Endothelial cell of umbilical vein (primary cell): ENCODE measurements around the gene DYNC1H1. TPM values are rescaled to one million over a fixed set of nuclear protein-coding genes. Genes with fewer than 3 reads are reported as not detected.

Experiments used
- BruUV-seq: library from RNA; stranded (reverse); fragments of 400-500 nt; replicated peaks from 2 replicates; lab custom pipeline; 2021; lab: Mats Ljungman, UMichigan
- CTCF ChIA-PET: fragments of 300-600, 350-600 bp; sonication (Branson Sonifier 250); formaldehyde crosslinking; loops from one replicate; lab custom pipeline; 2021; ENCODE audit warnings: antibody characterized with exemption, inconsistent platforms; lab: Charles Lee
- POLR2A ChIA-PET: fragments of 300-600, 350-600 bp; sonication (Branson Sonifier 250); formaldehyde crosslinking; loops from one replicate; lab custom pipeline; 2021; ENCODE audit warnings: antibody characterized with exemption, inconsistent platforms; lab: Charles Lee
- DNase-seq: peaks from one replicate; pipeline ENCODE4 v3.0.0-alpha.2; 2011; ENCODE audit warnings: low read depth, low spot score
- FAIRE-seq: peaks from 2 replicates; lab custom pipeline; 2011; peaks lifted over from hg19 to GRCh38; lab: Jason Lieb, UNC
- H2AFZ ChIP-seq: 2 replicates; pipeline ENCODE4 v1.6.0; 2012; ENCODE audit warnings: low read depth, low read length, control low read depth, inconsistent platforms
- H3K27ac ChIP-seq: 2 replicates; pipeline ENCODE4 v1.5.1; 2011; ENCODE audit warnings: low read depth, mild to moderate bottlenecking, control low read depth, low read length, moderate library complexity; ENCODE audit not compliant: insufficient read depth
- H3K27me3 ChIP-seq, 2 experiments: 2 replicates each; pipeline versions ENCODE4 v1.6.0 to v1.6.1; 2011; ENCODE audit warnings: low read length in 2 of 2, mixed read lengths in 1 of 2; ENCODE audit not compliant: control insufficient read depth in 2 of 2, insufficient read depth in 2 of 2
- H3K36me3 ChIP-seq, 2 experiments: 2 replicates in 1 of 2; 3 replicates in 1 of 2; pipeline ENCODE4 v1.5.1; 2011; ENCODE audit warnings: low read length in 2 of 2, mild to moderate bottlenecking in 1 of 2, moderate library complexity in 1 of 2; ENCODE audit not compliant: control insufficient read depth in 2 of 2, insufficient read depth in 2 of 2; ENCODE audit errors: extremely low read depth in 1 of 2
- H3K4me1 ChIP-seq: 3 replicates; pipeline ENCODE4 v1.5.1; 2011; ENCODE audit warnings: mild to moderate bottlenecking, low read length; ENCODE audit not compliant: control insufficient read depth, insufficient read depth; ENCODE audit errors: extremely low read depth
- H3K4me2 ChIP-seq: 2 replicates; pipeline ENCODE4 v1.6.1; 2011; ENCODE audit warnings: low read length, control low read depth, mixed read lengths; ENCODE audit not compliant: insufficient read depth
- H3K4me3 ChIP-seq, 3 experiments: fragments of 200-600 bp in 1 of 3; sonication (generic), shearing (Covaris generic) in 1 of 3; replicated peaks in 1 of 3; 2 replicates each; pipeline ENCODE4 v1.5.1; 2011 to 2016; ENCODE audit warnings: control low read depth in 3 of 3, low read length in 3 of 3, mild to moderate bottlenecking in 2 of 3, inconsistent platforms in 1 of 3, low read depth in 1 of 3, moderate library complexity in 1 of 3; ENCODE audit not compliant: insufficient read depth in 1 of 3
- H3K79me2 ChIP-seq: 2 replicates; pipeline ENCODE4 v1.6.0; 2012; ENCODE audit warnings: low read length, inconsistent platforms; ENCODE audit not compliant: control insufficient read depth, insufficient read depth
- H3K9ac ChIP-seq: replicated peaks from 2 replicates; pipeline ENCODE3; 2011; ENCODE audit warnings: low read length, control low read depth; ENCODE audit not compliant: insufficient read depth; ENCODE audit errors: extremely low read depth
- H3K9me1 ChIP-seq: replicated peaks from 3 replicates; pipeline ENCODE4 v1.6.0; 2011; ENCODE audit warnings: mild to moderate bottlenecking, low read length; ENCODE audit not compliant: control insufficient read depth, insufficient read depth; ENCODE audit errors: extremely low read depth
- H3K9me3 ChIP-seq: replicated peaks from 2 replicates; pipeline ENCODE4 v1.5.1; 2012; ENCODE audit warnings: low read length, inconsistent platforms; ENCODE audit not compliant: control insufficient read depth, insufficient read depth
- H4K20me1 ChIP-seq: replicated peaks from 2 replicates; pipeline ENCODE3; 2011; ENCODE audit warnings: mild to moderate bottlenecking, low read length; ENCODE audit not compliant: control insufficient read depth, insufficient read depth; ENCODE audit errors: extremely low read depth
- CTCF ChIP-seq, 2 donors: IDR thresholded peaks; 1 replicate in 1 of 2; 2 replicates in 1 of 2; pipeline ENCODE4 v1.5.1; 2011; ENCODE audit warnings: low read length in 2 of 2, mild to moderate bottlenecking in 2 of 2, moderate library complexity in 2 of 2, control low read depth in 1 of 2, inconsistent platforms in 1 of 2, low read depth in 1 of 2; ENCODE audit not compliant: insufficient read depth in 1 of 2; ENCODE audit errors: extremely low read depth in 1 of 2
- POLR2A ChIP-seq: IDR thresholded peaks from 2 replicates; pipeline ENCODE4 v1.6.1; 2012; ENCODE audit warnings: low read depth, mild to moderate bottlenecking, control low read depth, low read length
- POLR2AphosphoS5 ChIP-seq: IDR thresholded peaks from 2 replicates; pipeline ENCODE4 v1.6.1; 2012; ENCODE audit warnings: low read depth, mild to moderate bottlenecking, control low read depth, low read length, moderate library complexity; ENCODE audit not compliant: insufficient read depth
- dilution Hi-C: fragments of 300-500 bp; cut with MboI; formaldehyde crosslinking; loops from one replicate; pipeline ENCODE4 v1.15.0; 2019; ENCODE audit warnings: low sequenced_read_pairs; ENCODE audit not compliant: extremely low pct_ligation_motif_present
- intact Hi-C: fragments of 100-400 bp; cut with micrococcal nuclease; formaldehyde crosslinking; loops from one replicate; pipeline ENCODE4 v1.10.0; 2022
- polyA plus RNA-seq, 4 experiments: library from polyadenylated mRNA; depleted of rRNA in 3 of 4; stranded (reverse) in 3 of 4; unstranded in 1 of 4; fragments of >200 nt; gene quantifications; 2 replicates each; pipeline versions ENCODE4 v1.2.1 to v1.2.3, GENCODE V29; 2011 to 2012; ENCODE audit warnings: missing spikeins in 1 of 4
- total RNA-seq: library from RNA; stranded (reverse); gene quantifications from 2 replicates; pipeline ENCODE4 v1.2.3, GENCODE V29; 2021
- TF ChIP-seq, protein P1 (sequence below): IDR thresholded peaks from 2 replicates; pipeline ENCODE4 v1.6.1; 2011; ENCODE audit not compliant: insufficient read depth, insufficient read length

The DYNC1H1 gene
- total and polyA plus RNA-seq, 2 donors (not counting 3 experiments of a cell fraction or from before 2014, with no cell fraction given), result 254 to 648 TPM

DNA sequence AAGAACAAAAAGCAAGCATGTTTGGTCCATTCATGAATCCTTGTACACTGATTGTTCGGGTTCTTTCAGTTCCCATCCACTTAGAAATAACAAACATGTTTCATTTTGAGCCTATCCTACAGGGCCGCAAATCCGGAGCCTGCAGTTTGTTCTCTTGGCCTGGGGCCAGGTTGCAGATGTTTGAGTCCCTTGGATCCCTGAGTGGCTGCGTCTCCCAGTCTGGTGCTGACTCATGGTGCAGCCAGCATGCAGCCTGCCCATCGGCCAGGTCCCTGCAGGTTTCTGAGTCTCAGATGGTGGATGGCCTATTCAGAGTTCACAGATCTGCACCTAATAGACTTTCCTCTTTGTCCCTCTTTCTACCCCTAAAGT lies 1.9 kb upstream of the DYNC1H1 start:
- POLR2A ChIA-PET, result no interaction called here
- dilution Hi-C loops (no loop called here), intact Hi-C loops (loop anchor here (5.0 kb wide), 1 partner anchor 125 kb away; the partner anchor contains the start of gene HSP90AA1)
- peaks cover 14% of the 10 kb centered on the region for H3K4me1 ChIP-seq
- H4K20me1 ChIP-seq, result no peaks in the 10 kb centered on the region
- CTCF ChIA-PET, result interaction anchor here (1.3 to 1.5 kb wide), 4 partner anchors 14 to 191 kb away, joined by 3 to 6 read pairs (median 5); no protein-coding TSS in a partner anchor
- FAIRE-seq (no peak), DNase-seq (no peak)
- H3K27ac ChIP-seq, result no peak overlapping the region
- BruUV-seq, result no TSS peak
- no peak overlapping the region for H3K4me2 ChIP-seq
- H3K9me1 ChIP-seq, result no peaks in the 10 kb centered on the region
- H3K9ac ChIP-seq, result no peak overlapping the region
- no peaks in the 10 kb centered on the region for H3K36me3 ChIP-seq
- H3K9me3 ChIP-seq, result no peaks in the 10 kb centered on the region
- no peak for TF ChIP-seq POLR2AphosphoS5
- TF ChIP-seq, protein P1, sequence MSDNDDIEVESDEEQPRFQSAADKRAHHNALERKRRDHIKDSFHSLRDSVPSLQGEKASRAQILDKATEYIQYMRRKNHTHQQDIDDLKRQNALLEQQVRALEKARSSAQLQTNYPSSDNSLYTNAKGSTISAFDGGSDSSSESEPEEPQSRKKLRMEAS, result no peak
- no peak for TF ChIP-seq CTCF (IDR thresholded peaks at IDR 0.05; ENCODE audit: extremely low read depth in 1 of 2, insufficient read depth in 1 of 2, low read depth in 1 of 2, low read length in 2 of 2)
- H2AFZ ChIP-seq, result no peak overlapping the region
- H3K79me2 ChIP-seq, result peaks cover 31% of the 10 kb centered on the region
- H3K4me3 ChIP-seq, result no peak overlapping the region
- no peaks in the 10 kb centered on the region for H3K27me3 ChIP-seq

DNA sequence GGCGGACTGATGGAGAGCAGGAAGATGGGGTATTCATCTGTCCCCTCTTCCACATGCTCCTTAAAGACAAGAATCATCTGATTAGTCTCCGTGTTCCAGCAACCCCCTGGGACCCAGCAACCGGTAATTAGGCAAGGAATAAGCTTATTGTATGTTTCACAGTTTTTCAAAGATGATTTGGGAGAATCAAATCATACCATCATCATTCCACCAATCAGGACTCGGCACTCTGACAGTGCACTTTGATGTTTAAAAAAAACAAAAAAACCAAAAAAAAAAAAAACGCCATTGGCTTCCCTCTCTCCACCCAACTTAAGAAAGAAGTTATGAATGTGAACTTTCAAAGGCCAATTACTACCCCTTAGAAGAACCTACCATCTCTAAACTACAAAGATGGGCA lies 1.3 kb upstream of the DYNC1H1 start:
- DNase-seq (no peak), FAIRE-seq (no peak)
- H2AFZ ChIP-seq, result no peak overlapping the region
- dilution Hi-C loops, result no loop called here
- POLR2A ChIA-PET, result no interaction called here
- H3K4me1 ChIP-seq, result peaks cover 14% of the 10 kb centered on the region
- no peaks in the 10 kb centered on the region for H3K36me3 ChIP-seq
- intact Hi-C loops, result loop anchor here (5.0 kb wide), 1 partner anchor 124 kb away; the partner anchor contains the start of gene HSP90AA1
- no peaks in the 10 kb centered on the region for H3K9me3 ChIP-seq
- no TSS peak for BruUV-seq
- H3K27me3 ChIP-seq, result no peaks in the 10 kb centered on the region
- peaks cover 36% of the 10 kb centered on the region for H3K79me2 ChIP-seq
- TF ChIP-seq, protein P1, result no peak
- no peak for TF ChIP-seq POLR2A
- TF ChIP-seq POLR2AphosphoS5, result no peak
- peaks cover 3% of the 10 kb centered on the region for H4K20me1 ChIP-seq
- H3K4me3 ChIP-seq, result no peak overlapping the region
- no peak overlapping the region for H3K27ac ChIP-seq
- no peak overlapping the region for H3K4me2 ChIP-seq
- H3K9ac ChIP-seq, result no peak overlapping the region
- H3K9me1 ChIP-seq, result no peaks in the 10 kb centered on the region
- CTCF ChIA-PET, result interaction anchor here (1.0 to 1.6 kb wide), 2 partner anchors 192 to 256 kb away, joined by 3 to 5 read pairs; no protein-coding TSS in a partner anchor
